ENCODE measurements around the gene CCDC141. TPM values are rescaled to one million over a fixed set of nuclear protein-coding genes. Genes with fewer than 3 reads are reported as not detected.

The CCDC141 gene
- polyA plus RNA-seq, 2 of the 4 experiments (the other 2 are of a cell fraction) = not detected

GRCh38 chr2:178845566-178846457 lies 204.1 kb downstream of the CCDC141 start:
- Histone ChIP-seq H3K9me3 (no peaks in the 10 kb centered on the region), H3K27ac (no peak overlapping the region), H3K4me2 (no peak overlapping the region), H3K4me1 (no peaks in the 10 kb centered on the region), H3K4me3 (no peak overlapping the region)
- DNase-seq (ENCODE audit: low read depth in 1 of 2, low spot score in 1 of 2) (no peak), ATAC-seq (no peak), FAIRE-seq (no peak)
- ChIA-PET CTCF (no interaction called here), POLR2A (no interaction called here)
- WGBS (ENCODE audit: missing lambda C conversion rate) = 0% methylated on average over 2 of the region's 2 CpGs
- TF ChIP-seq CHD4 (IDR thresholded peaks at IDR 0.05; ENCODE audit: borderline replicate concordance) (no peak), SREBF2 (IDR thresholded peaks at IDR 0.05) (no peak), ESRRA (IDR thresholded peaks at IDR 0.05; ENCODE audit: borderline replicate concordance, low read length) (no peak), RFX5 (IDR thresholded peaks at IDR 0.05) (no peak), FOSB (CRISPR knock-in tag; IDR thresholded peaks at IDR 0.05) (no peak), GATA3 (IDR thresholded peaks at IDR 0.05; ENCODE audit: borderline replicate concordance) (no peak), SMC3 (IDR thresholded peaks at IDR 0.05) (no peak), EP300 (IDR thresholded peaks at IDR 0.05) (no peak), CHD2 (IDR thresholded peaks at IDR 0.05; ENCODE audit: low read length, partially characterized antibody) (no peak), PHF8 (IDR thresholded peaks at IDR 0.05; ENCODE audit: borderline replicate concordance, low read depth) (no peak), HMGXB4 (CRISPR knock-in tag; IDR thresholded peaks at IDR 0.05; ENCODE audit: borderline replicate concordance) (no peak), JUN (IDR thresholded peaks at IDR 0.05) (no peak), BHLHE40 (IDR thresholded peaks at IDR 0.05; ENCODE audit: low read depth, low read length) (no peak), CTCF (IDR thresholded peaks at IDR 0.05) (no peak), E2F6 (IDR thresholded peaks at IDR 0.05; ENCODE audit: borderline replicate concordance, low read depth) (no peak)

- TF ChIP-seq CBX2 (IDR thresholded peaks at IDR 0.05; ENCODE audit: borderline replicate concordance, low read depth) (no peak), BHLHE40 (IDR thresholded peaks at IDR 0.05; ENCODE audit: low read depth, low read length) (no peak), ESRRA (IDR thresholded peaks at IDR 0.05; ENCODE audit: borderline replicate concordance, low read length) (no peak), HMGXB4 (CRISPR knock-in tag; IDR thresholded peaks at IDR 0.05; ENCODE audit: borderline replicate concordance) (no peak), MAX (IDR thresholded peaks at IDR 0.05) (no peak), KDM5A (IDR thresholded peaks at IDR 0.05) (no peak), FOSL2 (IDR thresholded peaks at IDR 0.05) (no peak), FOSL2 (CRISPR knock-in tag; IDR thresholded peaks at IDR 0.05) (no peak), HEYL (CRISPR knock-in tag; IDR thresholded peaks at IDR 0.05) (no peak), JUN (IDR thresholded peaks at IDR 0.05) (no peak), CBX8 (IDR thresholded peaks at IDR 0.05) (no peak), POLR2A (IDR thresholded peaks at IDR 0.05; ENCODE audit: low read length) (no peak), ZFP36 (IDR thresholded peaks at IDR 0.05; ENCODE audit: borderline replicate concordance, partially characterized antibody) (no peak), EHF (CRISPR knock-in tag; IDR thresholded peaks at IDR 0.05) (no peak), RCOR1 (IDR thresholded peaks at IDR 0.05; ENCODE audit: low read depth, low read length) (no peak), REST (IDR thresholded peaks at IDR 0.05) (no peak), EP300 (IDR thresholded peaks at IDR 0.05) (no peak), ZNF302 (CRISPR knock-in tag; IDR thresholded peaks at IDR 0.05) (no peak)
- H3K4me3 ChIP-seq = no peak overlapping the region
- no peak overlapping the region for H3K27ac ChIP-seq
- ChIA-PET POLR2A (no interaction called here), CTCF (interaction anchor here (0.6 kb wide), 1 partner anchor 40 kb away, joined by 3 read pairs; no protein-coding TSS in a partner anchor)
- no peak overlapping the region for H3K4me2 ChIP-seq
- H3K4me1 ChIP-seq = no peaks in the 10 kb centered on the region
- 5% methylated on average over 2 of the region's 2 CpGs for WGBS (ENCODE audit: missing lambda C conversion rate)
- no peaks in the 10 kb centered on the region for H3K9me3 ChIP-seq
- FAIRE-seq (no peak), DNase-seq (ENCODE audit: low read depth in 1 of 2, low spot score in 1 of 2) (no peak), ATAC-seq (no peak)
Observed at GRCh38 chr2:178844701-178845100, 205.2 kb downstream of the CCDC141 start.

Measured in A549 (cell line).